HG03432 (cell line): ENCODE data around the gene VEGFD.

ENCODE experiments used
- ATAC-seq: cut with Tn5 transposase; IDR thresholded peaks from one replicate; pipeline ENCODE4 v1.9.1; 2021; ENCODE audit warnings: mild to moderate bottlenecking, moderate library complexity; ENCODE audit not compliant: unreplicated experiment

Gene VEGFD, protein sequence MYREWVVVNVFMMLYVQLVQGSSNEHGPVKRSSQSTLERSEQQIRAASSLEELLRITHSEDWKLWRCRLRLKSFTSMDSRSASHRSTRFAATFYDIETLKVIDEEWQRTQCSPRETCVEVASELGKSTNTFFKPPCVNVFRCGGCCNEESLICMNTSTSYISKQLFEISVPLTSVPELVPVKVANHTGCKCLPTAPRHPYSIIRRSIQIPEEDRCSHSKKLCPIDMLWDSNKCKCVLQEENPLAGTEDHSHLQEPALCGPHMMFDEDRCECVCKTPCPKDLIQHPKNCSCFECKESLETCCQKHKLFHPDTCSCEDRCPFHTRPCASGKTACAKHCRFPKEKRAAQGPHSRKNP

DNA sequence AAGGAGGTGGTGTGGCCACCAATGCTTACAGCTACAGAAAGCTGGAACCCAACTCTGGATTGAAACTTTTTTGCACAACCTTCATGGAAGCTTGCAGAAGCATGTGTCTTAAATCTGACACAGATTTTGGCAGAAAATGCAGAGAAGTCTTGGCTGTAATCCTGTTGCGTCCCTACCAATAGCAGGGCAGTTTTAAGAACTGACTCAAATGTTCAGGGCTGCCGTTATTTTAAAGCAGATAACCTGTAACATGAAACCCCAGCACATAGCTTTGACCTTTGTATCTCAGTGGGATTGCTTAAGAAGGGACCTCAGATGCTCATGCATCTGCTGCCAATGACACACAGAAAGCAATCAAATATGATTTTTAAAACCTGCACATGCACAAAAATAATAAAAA, at the start of gene VEGFD:
Gene VEGFD, minus strand, starts transcription at position 110 of the 400 bp plus-strand sequence. CDS start 467 bp downstream, outside the sequence.
- no peak for ATAC-seq

DNA sequence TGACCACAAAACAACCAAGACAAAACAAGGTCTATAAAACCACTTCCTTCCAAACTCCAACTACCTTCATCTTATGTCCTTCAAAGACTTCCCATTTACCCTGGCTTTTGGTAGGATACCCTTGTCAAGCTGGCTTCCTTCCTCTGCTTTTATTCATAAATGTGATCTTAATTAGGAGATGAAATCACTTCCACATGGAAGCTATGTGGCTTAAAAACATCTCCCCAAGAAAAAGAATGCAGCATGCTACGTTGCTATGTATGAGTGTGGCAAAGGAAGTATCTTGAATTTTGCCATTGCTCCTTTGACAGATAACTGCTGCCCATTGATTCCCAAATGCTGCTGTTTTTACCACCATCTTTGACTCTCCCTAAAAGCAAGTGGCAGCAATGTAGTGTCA, 46.4 kb upstream of the VEGFD start:
- no peak for ATAC-seq

DNA sequence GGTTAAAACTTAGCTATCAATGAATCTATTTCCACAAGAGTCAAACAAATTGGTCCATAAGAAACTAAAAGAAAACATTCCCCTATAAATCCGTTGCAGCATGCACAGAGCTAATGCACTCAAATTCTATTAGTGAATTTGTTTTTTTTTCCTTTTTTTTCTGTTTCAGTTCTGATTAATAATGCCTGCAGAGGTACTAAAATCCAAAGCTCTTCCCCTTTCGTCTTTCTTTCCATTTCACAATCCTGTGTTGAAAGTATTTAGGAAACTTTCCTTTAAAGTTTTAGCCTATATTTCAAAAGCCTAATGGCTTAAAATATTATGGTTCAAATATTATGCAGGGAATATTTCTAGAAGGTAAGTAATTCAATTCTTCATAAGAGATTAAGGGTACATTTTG, 45.9 kb upstream of the VEGFD start:
- ATAC-seq: no peak

DNA sequence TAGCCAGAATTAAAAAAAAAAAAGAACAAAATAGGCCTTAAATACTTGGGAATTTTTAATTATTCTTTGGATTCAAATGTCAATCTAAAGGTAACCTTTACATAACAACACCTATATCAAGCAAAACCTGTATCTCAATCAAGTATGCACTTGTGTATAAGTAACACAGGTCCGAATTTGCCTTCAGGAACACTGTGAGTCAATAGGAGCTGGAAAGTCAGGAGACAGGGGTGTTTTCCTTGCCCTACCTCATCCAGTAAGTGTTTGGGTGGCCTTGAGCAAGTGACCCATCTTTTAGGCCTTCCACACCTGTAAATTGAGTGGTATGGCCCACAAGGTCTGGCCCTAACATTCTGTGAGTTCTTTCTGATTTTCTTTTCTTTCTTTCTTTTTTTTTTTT, 40.8 kb upstream of the VEGFD start:
- no peak for ATAC-seq

DNA sequence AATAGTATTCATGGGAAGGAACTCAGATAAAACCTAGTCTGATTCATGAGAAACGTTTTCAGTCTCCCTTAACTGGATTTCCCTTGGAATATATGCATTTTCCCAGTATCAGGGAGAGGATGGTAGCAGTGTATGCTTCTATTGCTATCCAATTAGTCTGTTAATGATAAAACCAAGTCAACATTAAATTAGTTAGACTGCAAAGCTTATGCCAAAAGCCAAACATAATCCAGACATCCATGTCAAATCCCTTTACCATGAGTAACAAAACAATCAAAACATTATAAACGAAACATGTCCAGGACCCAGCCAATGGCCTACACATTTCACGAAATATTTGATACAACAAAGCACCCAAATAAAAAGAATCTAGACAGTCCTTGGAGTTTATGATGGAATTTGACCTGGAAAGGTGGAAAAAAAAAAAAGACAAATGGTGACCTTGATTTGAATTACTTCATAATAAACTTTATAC, 34.5 kb upstream of the VEGFD start:
- ATAC-seq: no peak

DNA sequence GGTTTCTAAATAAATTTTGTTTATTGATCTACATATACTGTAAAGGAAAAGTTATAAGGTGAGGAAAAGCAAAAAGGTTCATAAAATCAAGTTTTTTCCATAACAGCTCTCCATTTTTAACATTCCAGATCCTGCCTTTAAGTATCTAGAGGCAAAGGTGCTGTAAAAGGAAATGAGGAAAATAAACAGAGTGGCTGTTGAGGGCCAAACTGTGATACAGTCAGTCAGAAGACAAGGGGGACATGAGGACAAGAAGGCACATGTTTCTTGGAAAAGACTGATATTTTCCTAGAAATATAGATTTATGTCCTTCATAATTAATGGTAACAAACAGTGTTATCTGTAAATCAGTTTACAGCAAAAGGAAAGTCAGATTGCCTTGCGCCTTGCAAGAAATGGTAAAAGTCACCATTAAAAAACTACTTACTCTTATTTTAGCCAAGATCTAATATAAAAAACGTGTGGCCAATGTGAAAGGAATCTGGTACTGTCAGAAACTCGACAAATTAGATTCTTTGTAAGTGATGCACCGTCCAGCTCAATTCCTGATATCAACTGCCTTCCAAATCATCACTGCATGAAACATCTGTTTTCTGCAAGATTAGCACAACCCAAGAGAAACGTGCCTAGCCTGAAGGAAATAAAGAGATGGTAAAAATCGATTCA, 34.0 kb upstream of the VEGFD start:
- no peak for ATAC-seq

DNA sequence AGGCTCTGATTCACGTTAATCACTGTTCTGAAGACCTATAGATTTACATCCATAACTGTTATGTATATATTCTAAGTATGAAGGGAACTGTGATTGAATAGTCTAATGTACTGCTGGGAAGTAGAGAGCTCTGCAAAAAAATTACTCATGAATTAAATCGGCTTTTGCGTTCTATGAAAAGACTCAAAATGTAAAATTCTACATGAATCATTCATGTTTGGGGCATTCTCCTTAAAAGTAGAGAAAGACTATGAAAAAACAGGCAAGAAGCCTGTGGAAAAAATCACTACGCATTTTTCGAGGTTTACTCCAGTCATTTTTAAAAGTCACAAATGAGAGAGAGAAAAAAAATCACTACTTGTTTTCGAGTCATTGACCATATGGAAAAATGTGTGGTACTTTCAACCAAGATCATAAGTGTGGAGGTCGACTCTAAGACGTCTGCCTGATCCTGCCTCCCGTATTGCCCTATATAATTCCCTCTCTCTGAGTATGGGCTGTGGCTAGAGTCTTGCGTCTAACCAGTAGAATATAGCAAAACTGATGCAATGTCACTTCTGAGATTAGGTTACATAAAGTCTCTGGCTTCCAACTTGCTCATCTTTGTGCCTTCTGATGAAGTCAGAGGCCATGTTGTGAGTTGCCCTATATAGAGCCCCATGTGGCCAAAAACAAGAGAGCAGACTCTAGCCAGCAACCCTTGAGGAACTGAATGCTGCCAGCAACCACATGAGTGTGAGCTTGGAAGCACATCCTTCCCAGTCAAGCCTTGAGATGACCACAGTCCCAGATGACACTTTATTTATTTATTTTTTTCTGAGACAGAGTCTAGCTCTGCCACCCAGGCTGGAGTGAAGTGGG, 32.1 kb upstream of the VEGFD start:
- no peak for ATAC-seq

DNA sequence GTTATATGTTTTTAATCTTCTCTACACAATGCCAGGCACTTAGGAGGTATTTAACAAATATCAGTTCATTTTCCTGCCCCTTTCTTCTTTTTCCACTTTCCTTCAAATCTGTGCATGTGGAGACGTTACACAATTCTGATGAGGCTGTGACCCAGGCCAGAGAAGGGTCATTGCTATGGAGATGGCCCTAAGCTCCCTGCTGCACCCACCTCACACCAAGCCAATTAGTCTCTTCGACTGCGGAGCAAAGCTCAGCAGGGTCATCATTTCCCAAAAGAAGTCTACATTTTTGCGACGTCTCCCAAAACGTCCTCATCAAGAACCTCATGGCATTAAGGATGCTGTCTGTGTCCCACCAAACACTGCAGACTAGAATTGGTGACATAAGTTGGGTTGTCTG, 28.9 kb upstream of the VEGFD start:
- no peak for ATAC-seq

DNA sequence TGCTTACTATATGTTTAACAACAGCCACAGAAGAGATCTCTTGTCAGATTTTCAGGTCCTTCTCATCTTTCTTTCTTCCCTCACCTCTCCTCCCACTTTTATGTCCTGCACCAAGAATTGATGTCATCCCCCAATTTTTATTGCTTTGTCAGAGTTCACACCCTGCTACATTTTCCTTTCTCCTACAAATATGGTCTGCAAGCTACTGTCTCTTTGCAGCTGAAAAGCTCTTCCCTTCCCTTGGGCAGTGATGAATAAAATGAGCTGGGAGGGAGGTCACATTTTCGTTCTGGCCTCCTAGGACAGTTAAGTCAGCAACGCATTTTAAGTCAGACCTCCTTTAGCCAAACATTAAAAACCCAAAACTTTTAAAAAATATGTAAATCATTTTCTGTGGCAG, 26.7 kb upstream of the VEGFD start:
- ATAC-seq: no peak

DNA sequence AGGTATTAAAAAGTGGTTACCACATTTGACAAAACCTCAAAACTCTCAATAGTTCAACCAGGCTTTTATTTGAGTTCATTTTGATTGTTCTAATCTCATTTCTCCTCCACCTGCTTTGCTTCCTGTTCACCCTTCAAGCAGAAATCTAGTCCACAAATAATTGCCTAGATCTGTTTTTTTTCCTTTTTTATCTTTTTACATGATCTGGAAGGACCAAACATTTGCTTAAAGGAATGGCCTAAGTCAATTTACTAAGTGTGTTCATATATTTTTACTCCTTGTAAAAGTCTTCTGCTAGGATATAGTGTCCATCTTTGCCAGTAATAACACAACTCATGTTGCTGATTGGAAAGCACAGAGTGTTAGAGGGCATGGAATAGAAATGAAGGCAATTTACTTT, 26.2 kb upstream of the VEGFD start:
- no peak for ATAC-seq

DNA sequence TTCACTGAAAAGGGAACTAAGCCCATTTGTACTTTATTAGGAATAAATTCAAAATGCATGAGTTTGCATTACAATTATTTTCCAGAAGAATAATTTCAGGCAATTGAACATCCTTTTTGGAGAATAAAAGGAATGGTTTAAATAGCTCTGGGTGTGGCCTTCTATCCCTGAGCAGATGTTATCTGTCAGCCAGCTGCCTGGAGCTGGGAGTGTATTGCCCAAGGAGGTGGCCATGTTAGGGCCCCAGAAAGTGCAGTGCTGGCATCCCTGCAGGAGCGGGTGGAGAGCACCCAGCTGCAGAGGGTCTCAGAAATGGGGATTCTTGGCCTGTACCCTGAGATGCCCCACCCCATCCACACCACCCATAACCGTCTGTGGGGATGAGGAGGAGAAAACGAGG, 21.6 kb upstream of the VEGFD start:
- no peak for ATAC-seq

DNA sequence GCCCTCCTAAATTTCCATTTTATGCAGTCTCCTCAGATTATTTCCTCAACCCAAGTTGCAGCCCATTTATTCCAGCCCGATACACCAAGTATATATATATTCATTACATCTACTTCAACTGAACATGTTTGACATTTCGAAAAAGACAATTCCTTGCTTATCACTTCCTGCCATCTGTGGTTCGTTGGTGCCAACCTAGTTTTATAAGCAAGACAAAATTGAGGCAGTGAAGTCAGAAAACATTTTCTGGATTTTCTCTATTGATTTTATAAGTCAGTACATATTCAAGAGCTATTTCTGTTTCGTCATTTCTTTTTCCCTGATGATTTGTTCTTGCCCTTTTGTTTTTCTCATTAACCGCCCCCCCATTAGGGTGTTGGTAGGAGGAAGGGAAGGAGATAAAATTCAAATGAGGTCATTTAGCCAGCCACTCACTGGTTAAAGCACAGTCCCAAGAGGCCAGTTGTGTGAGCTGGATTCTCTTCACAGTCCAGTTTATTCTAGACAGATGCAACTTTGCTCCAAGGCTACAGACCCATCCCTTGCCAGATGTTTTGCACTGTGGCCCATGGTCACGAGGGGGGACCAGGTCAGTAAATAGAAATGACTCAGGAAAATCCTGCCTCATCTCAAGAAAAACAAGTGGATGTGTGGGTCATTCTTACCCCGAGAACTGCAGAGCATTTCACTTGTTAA, 20.3 kb upstream of the VEGFD start:
- no peak for ATAC-seq

DNA sequence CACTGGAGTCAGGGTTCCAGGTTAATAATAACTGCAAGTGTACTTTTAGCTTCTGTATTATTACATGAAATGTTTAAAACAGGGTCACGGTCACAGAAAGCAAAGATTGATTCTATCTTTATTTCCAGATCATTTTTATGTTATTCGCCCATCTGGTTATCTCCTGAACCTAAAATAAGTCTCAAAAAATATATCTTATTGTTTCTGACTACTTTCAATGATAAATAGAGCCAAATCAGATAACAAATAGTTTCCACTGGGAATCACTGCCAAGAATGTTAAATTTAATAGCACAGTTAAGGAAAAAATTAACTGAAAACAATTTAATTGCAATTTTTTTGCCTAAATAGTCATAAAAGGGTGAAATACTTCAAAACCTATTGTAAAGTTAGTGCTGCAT, 17.2 kb upstream of the VEGFD start:
- no peak for ATAC-seq

DNA sequence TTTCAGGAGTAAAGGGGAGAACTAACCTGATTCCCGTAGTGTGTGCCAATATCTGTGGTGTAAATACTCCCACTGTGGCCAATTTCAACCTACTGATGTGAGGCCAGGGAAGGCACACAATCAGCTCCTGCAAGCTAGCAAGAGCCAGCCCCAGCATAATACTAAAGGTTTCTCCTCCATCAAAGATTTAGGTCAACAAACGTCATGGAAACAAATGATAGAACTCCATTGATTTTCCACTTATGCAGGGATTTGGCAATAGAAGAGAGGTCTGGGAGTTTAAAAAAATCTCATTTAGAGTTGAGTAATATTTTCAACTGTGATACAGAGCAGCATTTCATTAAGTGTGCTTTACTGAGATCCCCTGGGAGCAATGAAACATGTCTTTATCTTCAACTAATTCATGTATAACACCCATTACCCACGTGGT, 15.8 kb upstream of the VEGFD start:
- ATAC-seq: no peak

DNA sequence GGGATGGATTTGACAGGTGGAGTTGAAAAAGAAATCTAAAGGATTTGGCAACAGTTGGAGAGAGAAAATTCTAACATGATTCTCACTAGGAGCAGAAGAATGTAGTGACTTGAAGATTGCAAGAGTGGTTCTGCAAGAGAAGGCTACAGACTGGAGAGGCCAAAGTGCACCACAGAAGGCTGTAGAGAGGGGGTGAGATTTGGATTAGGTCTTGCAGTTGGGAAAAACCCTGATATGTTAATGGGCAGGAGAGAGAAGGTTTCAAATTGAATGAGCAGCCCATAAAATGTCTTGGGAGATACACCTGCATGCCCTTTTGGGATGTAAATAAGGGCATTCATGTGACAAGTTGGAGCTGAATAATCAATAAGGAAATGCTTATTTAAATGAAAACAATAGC, 14.7 kb upstream of the VEGFD start:
- no peak for ATAC-seq

DNA sequence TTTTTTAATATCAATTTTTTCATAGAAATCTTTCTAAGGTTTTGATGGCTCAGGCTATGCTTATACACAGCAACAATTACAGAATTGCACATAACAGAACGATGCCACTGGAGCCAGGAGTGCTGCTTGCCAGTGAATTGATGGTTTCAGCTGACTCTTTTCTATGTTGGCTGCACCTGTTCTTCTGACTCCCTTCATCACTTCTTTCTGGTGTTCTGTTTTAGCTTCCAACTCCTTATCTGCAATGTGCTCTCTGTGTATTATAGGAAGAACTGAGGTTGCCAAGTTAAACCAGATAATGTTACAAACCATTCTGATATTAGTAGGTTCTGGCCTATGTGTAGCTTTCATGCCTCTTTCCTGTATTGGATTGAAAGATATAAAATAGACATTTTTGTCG, 11.6 kb upstream of the VEGFD start:
- no peak for ATAC-seq

DNA sequence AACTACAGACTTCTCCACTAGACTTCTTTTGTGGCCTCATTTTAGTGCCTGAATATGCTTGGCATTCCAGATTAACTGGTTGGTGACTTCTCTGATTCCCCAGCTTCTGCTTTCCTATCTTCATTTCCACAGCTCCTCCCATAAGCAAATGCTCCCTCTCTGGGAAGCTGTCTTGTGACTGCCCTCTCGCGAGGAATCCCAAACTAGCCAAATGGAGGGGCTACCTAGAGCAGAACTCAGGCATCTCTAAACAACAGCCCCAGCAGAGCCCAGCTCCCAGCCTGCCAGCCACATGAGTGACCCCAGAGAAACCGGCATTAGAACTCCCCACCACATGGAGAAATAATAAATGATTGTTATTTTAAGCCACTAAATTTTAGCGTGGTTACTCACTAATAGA, 7.6 kb upstream of the VEGFD start:
- ATAC-seq: no peak

DNA sequence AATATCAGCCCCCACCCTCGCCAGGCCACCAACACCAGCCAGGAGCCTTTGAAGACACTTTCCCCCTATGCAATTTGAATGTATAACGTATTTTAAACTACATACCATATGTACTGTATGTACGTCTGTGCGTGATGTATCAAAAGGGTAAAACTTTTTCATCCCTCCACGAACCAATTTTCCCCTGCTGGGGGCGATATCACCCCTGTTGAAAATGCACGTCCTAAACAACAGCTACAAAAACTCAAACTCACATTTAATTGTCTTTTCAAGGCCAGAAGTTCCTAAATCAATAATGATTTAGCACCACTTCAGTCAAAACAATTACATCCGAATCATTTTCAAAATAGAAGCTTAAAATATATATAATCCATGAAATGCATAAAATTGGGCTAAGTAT, 1.4 kb downstream of the VEGFD start:
- no peak for ATAC-seq

DNA sequence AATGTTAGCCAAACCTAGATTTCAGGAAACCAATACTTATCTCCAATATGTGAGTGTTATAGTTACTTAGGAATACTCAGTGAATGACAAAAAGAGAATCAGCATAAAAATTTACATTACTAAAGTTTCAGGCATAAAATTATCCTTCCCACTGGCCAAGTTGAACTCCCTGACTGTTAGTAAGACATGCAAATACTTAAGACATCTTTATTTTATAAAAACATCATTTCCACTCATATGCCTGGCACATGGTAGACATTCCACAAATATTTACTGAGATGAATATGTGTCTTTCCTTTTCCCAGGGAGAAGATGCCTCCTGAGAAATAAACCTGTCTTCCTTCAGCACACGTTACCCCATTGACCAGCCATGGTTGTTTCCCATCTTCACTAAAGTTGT, 7.3 kb downstream of the VEGFD start:
- ATAC-seq: no peak

DNA sequence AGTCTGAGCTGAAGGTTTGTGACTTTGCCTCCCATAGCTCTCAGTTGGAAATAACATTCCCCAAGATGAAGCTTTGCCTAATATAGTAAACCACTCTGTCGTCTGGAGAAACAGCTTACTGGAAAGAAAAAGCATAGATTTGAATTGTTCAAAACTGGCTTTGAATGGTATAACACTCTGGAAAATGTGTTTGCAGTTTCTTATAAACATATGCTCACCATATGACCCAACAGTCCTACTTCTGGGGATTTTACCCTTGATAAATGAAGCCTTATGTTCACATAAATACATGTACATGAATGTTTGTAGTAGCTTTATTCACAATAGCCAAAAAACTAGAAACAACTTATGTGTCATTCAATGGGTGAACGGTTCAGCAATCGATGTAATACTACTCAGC, 10.2 kb downstream of the VEGFD start:
- no peak for ATAC-seq
